Omental fat pad (tissue), 4 donors: Measurements from ENCODE around the gene GTF3C4. TPM values are rescaled to one million over a fixed set of nuclear protein-coding genes. Genes with fewer than 3 reads are reported as not detected.
"Not testable (repeated sequence)": the region's sequence is repeated elsewhere in the genome, so short reads cannot be mapped to it uniquely, and the experiment has no call there.

ENCODE experiments used
- ATAC-seq: fragments of 150-250 bp; one replicate; pipeline ENCODE4 v1.9.1; 2016; ENCODE audit warnings: mild to moderate bottlenecking, moderate library complexity; ENCODE audit not compliant: low FRiP score
- DNase-seq: peaks from one replicate; pipeline ENCODE4 v3.0.0-alpha.2; 2019; ENCODE audit warnings: low spot score
- CTCF ChIP-seq, 3 donors: fragments of 450-650 bp; IDR thresholded peaks; one replicate each; pipeline ENCODE4 v1.5.1; 2016 to 2017; ENCODE audit warnings: antibody characterized with exemption in 3 of 3, mild to moderate bottlenecking in 3 of 3, moderate library complexity in 2 of 3
- total RNA-seq, 4 donors: library from RNA; depleted of rRNA; stranded (reverse); fragments of >200 nt; gene quantifications; one replicate each; pipeline ENCODE4 v1.1.0, GENCODE V29; 2016

Gene GTF3C4
- total RNA-seq, 4 donors from 2014 or later, result 7.2 to 19.2 (median 10.0) TPM

GRCh38 chr9:132708239-132708638 lies 38.0 kb downstream of the GTF3C4 start:
- TF ChIP-seq CTCF (IDR thresholded peaks at IDR 0.05), result no peak
- DNase-seq (no peak), ATAC-seq (no peak)

- DNase-seq, result no peak
- TF ChIP-seq CTCF (IDR thresholded peaks at IDR 0.05), result no peak
- no peak for ATAC-seq
Measured at GRCh38 chr9:132708769-132709430, 38.6 kb downstream of the GTF3C4 start.

GRCh38 chr9:132710333-132710732 lies 40.1 kb downstream of the GTF3C4 start:
- ATAC-seq (no peak), DNase-seq (no peak)
- TF ChIP-seq CTCF (IDR thresholded peaks at IDR 0.05), result no peak

- not testable (repeated sequence) for DNase-seq, ATAC-seq
Measured at GRCh38 chr9:132711152-132711551, 40.9 kb downstream of the GTF3C4 start.

GRCh38 chr9:132711846-132712245 lies 41.6 kb downstream of the GTF3C4 start:
- DNase-seq, result no peak
- TF ChIP-seq CTCF (IDR thresholded peaks at IDR 0.05), result no peak
- ATAC-seq, result no peak

GRCh38 chr9:132712753-132713152 lies 42.5 kb downstream of the GTF3C4 start:
- no peak for DNase-seq
- ATAC-seq, result no peak
- no peak for TF ChIP-seq CTCF (IDR thresholded peaks at IDR 0.05)

- ATAC-seq (no peak), DNase-seq (no peak)
Measured at GRCh38 chr9:132716007-132716406, 45.7 kb downstream of the GTF3C4 start.

More at GRCh38 chr9:132716007-132716406, 45.7 kb downstream of the GTF3C4 start:
- no peak for TF ChIP-seq CTCF (IDR thresholded peaks at IDR 0.05)
